ENCODE data around the gene MAP1LC3B. TPM values are rescaled to one million over a fixed set of nuclear protein-coding genes. Genes with fewer than 3 reads are reported as not detected.
A peak's percentile ranks its signal among the peaks of the same experiment; 100 is the strongest.

The MAP1LC3B gene
- polyA plus RNA-seq, 3 donors from 2014 or later, result 175 to 297 (median 190) TPM

- H3K36me3 Mint-ChIP-seq, result no peaks in the 10 kb centered on the region
- no peaks in the 10 kb centered on the region for H3K9me3 Mint-ChIP-seq
- peaks cover 7 to 26% (median 10%) of the 10 kb centered on the region in 3 donors for H3K27me3 Mint-ChIP-seq (ENCODE audit: low read depth in 3 of 3)
- H3K27ac Mint-ChIP-seq, result peak overlapping the region; percentile 89 to 96 (median 95)
- no peak for DNase-seq
- peaks cover 59 to 63% of the 10 kb centered on the region in 2 donors for H3K4me1 Mint-ChIP-seq
- peak overlapping the region; percentile 79 to 88 (median 86) for H3K4me3 Mint-ChIP-seq
Measured at GRCh38 chr16:87391324-87391949, 699 bp upstream of the MAP1LC3B start.

GRCh38 chr16:87392821-87393679, 914 bp downstream of the MAP1LC3B start:
- H3K27me3 Mint-ChIP-seq (ENCODE audit: low read depth in 3 of 3), result peaks cover 5 to 26% (median 6%) of the 10 kb centered on the region in 3 donors
- peak in 2 of 3 donors; percentile 38 to 39 for DNase-seq
- H3K4me1 Mint-ChIP-seq, result peaks cover 49 to 61% of the 10 kb centered on the region in 2 donors
- H3K9me3 Mint-ChIP-seq, result no peaks in the 10 kb centered on the region
- H3K4me3 Mint-ChIP-seq, result peak overlapping the region; percentile 90 to 95 (median 90)
- H3K36me3 Mint-ChIP-seq, result no peaks in the 10 kb centered on the region
- H3K27ac Mint-ChIP-seq, result peak overlapping the region; percentile 89 to 97 (median 94)

DNA sequence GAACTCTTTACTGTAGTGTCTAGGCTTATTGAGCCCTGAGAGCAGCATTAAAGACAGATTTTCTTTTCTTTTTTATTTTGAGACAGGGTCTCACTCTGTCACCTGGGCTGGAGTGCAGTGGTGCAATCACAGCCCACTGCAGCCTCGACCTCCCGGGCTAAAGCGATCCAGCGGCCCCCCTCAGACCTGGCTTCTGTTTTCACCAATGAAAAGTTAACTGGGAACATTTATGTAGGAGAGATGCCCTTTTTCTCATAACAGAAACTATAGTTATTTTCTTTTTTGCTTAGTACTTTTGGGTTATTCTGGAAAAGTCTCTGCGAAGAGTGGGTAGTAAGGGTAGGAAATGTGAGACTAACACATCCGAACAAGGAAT, 1.5 kb downstream of the MAP1LC3B start:
- Mint-ChIP-seq H3K4me1 (peaks cover 46 to 54% of the 10 kb centered on the region in 2 donors), H3K4me3 (peak overlapping the region; percentile 90 to 95 (median 90)), H3K9me3 (no peaks in the 10 kb centered on the region), H3K27ac (peak overlapping the region; percentile 89 to 97 (median 94)), H3K36me3 (no peaks in the 10 kb centered on the region), H3K27me3 (ENCODE audit: low read depth in 3 of 3) (peaks cover under 1 to 26% (median 5%) of the 10 kb centered on the region in 3 donors)
- no peak for DNase-seq

DNA sequence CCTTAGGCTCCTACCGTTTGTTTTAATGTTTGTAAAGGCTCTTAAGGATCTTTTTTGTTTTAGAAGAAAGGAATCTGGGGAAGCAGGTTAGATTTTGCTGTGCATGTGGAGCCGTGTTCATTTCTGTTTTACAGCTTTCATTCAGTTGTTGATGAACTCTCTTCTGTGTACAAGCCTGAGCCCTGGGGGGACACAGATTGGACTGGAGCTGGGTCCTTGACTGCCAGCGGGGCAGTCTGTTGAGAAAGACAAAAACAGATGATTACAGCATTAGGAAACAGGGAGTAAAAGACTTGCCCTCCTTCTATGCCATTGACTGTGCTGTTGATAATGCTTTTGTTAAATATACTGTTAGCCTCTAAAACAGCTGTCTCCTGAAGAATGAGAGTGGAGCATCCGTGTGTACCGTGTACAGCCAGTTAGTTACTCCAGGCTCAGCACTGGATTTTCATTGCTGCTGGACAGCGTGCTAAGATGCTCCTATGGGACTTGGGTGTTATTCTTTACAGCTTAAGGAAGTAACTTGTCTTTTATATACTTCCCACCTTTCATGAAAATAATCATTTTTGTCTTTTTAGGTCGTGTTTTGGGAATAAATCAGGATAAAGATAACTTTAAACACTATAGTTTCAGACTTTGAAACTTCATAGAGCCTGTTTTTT, 3.2 kb downstream of the MAP1LC3B start:
- peak overlapping the region in 4 of 6 donors; percentile 15 to 90 (median 48) for H3K27ac Mint-ChIP-seq
- H3K27me3 Mint-ChIP-seq (ENCODE audit: low read depth in 3 of 3), result peaks cover 0 to 29% (median 5%) of the 10 kb centered on the region in 3 donors

DNA sequence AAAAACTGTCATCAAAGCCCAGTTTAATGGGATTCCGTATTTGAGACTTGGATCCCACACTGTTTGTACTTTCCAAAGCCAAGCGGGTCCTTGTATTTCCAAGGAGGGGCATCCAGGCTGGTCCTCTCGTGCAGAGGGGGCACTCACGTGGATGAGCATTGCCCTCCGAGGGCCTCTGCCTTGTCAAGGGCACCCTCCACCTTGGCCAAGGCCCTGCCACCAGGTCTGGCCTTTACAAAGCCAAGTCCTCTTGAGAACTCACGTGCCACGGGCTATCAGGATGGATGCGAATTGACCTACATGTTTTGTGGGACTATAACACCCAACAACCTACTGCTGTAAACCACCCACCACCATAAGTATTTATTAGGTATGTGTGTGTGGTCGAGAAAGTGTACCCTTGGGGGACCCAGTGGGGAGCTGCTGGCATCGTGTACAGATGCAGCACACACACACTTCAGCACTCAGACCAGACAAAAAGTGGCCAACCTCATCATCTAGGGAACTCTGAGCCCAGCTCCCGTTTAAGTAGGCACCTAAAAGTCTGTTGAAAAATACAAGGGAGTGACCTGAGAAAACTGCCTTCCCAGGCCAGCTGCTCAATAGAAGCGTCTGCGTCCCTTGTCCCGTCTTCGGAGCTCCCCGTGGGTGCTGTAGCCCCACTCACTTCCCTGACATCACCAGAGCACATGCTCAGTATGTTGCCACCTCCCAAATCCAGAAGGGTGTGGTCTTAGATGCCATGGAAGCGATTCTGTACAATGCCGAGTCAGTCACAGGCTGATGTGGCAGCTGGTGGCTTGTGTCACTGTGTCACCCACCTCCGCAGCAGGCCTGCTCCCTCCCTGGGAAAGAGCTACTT, 12.9 kb downstream of the MAP1LC3B start:
- DNase-seq, result no peak
- Mint-ChIP-seq H3K36me3 (peaks cover 10 to 32% (median 10%) of the 10 kb centered on the region in 3 donors), H3K4me3 (no peak overlapping the region), H3K27ac (no peak overlapping the region), H3K27me3 (ENCODE audit: low read depth in 3 of 3) (peaks cover 0 to 11% (median 8%) of the 10 kb centered on the region in 3 donors), H3K9me3 (no peaks in the 10 kb centered on the region), H3K4me1 (peaks cover 0 to 11% of the 10 kb centered on the region in 2 donors)

More for the DNA sequence above, 3.2 kb downstream of the MAP1LC3B start:
- peaks cover 4 to 5% (median 4%) of the 10 kb centered on the region in 3 donors for H3K36me3 Mint-ChIP-seq
- no peak for DNase-seq
- H3K9me3 Mint-ChIP-seq, result no peaks in the 10 kb centered on the region
- H3K4me3 Mint-ChIP-seq, result peak overlapping the region in 2 of 5 donors; percentile 1 to 42
- peaks cover 41 to 50% of the 10 kb centered on the region in 2 donors for H3K4me1 Mint-ChIP-seq

DNA sequence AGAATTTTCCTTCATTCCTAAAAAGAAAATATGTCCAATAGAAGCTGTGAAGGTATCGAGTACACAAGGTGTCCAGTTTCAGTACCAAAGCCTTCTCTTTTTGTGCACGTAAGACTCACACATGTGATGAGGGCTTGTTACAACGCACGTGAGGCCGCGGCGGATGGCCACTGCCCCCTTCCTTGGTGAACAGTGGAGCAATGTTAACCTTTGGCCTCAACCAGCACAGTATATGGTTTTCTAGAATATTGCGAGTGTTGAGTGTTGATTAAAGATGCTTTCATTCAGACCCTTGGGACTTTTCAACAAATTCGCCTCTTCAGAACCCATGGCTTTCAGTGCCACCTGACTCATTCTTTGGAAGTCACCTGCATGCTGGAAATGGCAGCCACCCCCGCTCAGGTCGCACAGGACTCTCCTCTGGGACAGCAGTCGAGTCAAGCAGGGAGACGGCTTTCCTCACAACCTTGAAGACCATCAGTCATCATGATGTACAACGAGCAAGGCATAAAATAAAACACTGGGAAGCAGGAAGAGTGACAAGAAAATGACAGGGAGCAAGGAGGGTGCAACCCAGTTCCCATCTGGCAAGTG, 14.5 kb downstream of the MAP1LC3B start:
- Mint-ChIP-seq H3K4me3 (no peak overlapping the region), H3K9me3 (no peaks in the 10 kb centered on the region), H3K27ac (peak overlapping the region in 2 of 6 donors; percentile 57 to 58), H3K36me3 (peaks cover 10 to 39% (median 14%) of the 10 kb centered on the region in 3 donors), H3K4me1 (peaks cover 0 to 11% of the 10 kb centered on the region in 2 donors), H3K27me3 (ENCODE audit: low read depth in 3 of 3) (peaks cover 0 to 8% (median 6%) of the 10 kb centered on the region in 3 donors)
- no peak for DNase-seq

- Mint-ChIP-seq H3K4me1 (peaks cover 0 to 10% of the 10 kb centered on the region in 2 donors), H3K27me3 (ENCODE audit: low read depth in 3 of 3) (peaks cover 0 to 8% (median 6%) of the 10 kb centered on the region in 3 donors), H3K36me3 (peaks cover 7 to 41% (median 16%) of the 10 kb centered on the region in 3 donors), H3K27ac (peak overlapping the region in 3 of 6 donors; percentile 36 to 74 (median 46)), H3K4me3 (no peak overlapping the region), H3K9me3 (no peaks in the 10 kb centered on the region)
- no peak for DNase-seq
Measured at GRCh38 chr16:87407511-87408112, 15.5 kb downstream of the MAP1LC3B start.

- Mint-ChIP-seq H3K9me3 (peaks cover 0 to 1% (median 0%) of the 10 kb centered on the region in 6 donors), H3K4me1 (peaks cover 0 to 6% of the 10 kb centered on the region in 2 donors), H3K27ac (no peak overlapping the region), H3K36me3 (peaks cover 8 to 38% (median 14%) of the 10 kb centered on the region in 3 donors), H3K4me3 (no peak overlapping the region), H3K27me3 (ENCODE audit: low read depth in 3 of 3) (peaks cover 0 to 10% (median 6%) of the 10 kb centered on the region in 3 donors)
- DNase-seq, result no peak
Measured at GRCh38 chr16:87409153-87409552, 17.0 kb downstream of the MAP1LC3B start.

DNA sequence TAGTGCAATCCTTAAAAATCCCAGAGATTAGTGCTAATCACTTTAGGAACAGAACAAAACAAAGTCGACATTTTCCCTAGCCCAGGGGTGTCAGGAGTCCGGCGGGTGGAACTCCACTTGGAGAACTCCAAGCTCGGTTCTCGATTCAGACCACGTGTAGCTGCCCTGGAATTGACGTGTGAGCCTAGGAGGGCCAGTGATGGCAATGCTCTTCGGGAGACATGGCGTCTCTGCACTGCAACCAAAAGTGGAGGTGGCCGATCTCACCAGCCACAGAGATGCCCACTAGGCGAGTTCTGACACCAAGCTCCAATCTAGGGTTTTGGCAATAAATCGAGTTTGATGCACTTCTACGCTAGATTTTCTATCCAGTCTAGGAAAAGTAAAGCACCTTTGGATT, 17.6 kb downstream of the MAP1LC3B start:
- Mint-ChIP-seq H3K9me3 (peaks cover 0 to 1% (median 0%) of the 10 kb centered on the region in 6 donors), H3K27ac (no peak overlapping the region), H3K27me3 (ENCODE audit: low read depth in 3 of 3) (peaks cover 0 to 10% (median 6%) of the 10 kb centered on the region in 3 donors), H3K4me1 (peaks cover 0 to 6% of the 10 kb centered on the region in 2 donors), H3K4me3 (no peak overlapping the region), H3K36me3 (peaks cover 8 to 34% (median 14%) of the 10 kb centered on the region in 3 donors)
- DNase-seq, result no peak

DNA sequence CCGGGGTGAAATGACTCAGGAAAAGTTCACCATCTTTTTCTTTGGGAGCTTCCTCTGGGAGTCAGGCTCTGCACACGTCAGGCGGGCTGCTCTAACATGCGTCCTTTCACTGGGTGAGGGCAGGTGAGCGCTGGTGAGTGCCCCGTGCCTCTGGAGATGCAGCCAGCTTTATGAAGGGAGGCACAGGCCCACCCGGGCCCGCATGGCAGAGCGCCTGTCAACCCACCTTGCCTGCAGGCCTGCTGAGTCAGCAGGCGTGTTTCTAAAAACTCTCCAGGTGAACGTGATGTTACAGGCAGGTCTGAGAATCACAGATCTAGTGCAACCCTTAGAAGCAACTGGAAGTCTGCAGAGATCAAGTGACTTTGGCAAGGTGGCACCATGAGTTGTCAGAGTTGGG, 18.4 kb downstream of the MAP1LC3B start:
- no peak for DNase-seq
- peaks cover 0 to 1% (median 0%) of the 10 kb centered on the region in 6 donors for H3K9me3 Mint-ChIP-seq
- peaks cover 0 to 6% of the 10 kb centered on the region in 2 donors for H3K4me1 Mint-ChIP-seq
- H3K4me3 Mint-ChIP-seq, result no peak overlapping the region
- no peak overlapping the region for H3K27ac Mint-ChIP-seq
- peaks cover 0 to 5% (median 3%) of the 10 kb centered on the region in 3 donors for H3K27me3 Mint-ChIP-seq (ENCODE audit: low read depth in 3 of 3)
- peaks cover 4 to 32% (median 11%) of the 10 kb centered on the region in 3 donors for H3K36me3 Mint-ChIP-seq

DNA sequence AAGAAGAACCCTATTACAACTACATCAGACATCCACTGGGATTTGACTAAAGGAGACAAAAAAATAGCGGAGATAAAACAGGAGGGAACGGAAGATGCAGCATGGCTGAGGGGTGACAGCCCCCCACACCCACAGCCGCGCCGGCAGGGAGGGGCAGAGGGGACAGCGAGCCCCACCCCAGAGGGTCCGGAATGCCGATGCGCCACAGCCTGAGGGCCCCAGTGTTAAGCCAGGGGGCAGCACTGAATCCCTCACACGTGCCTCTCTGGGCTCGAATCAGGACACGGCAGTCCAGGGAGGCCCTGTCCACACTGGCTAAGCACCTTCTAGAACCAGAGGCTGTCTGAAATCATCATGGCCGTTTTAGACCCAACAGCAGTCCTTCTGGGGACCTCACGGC, 18.8 kb downstream of the MAP1LC3B start:
- peaks cover 0 to 5% (median 1%) of the 10 kb centered on the region in 3 donors for H3K27me3 Mint-ChIP-seq (ENCODE audit: low read depth in 3 of 3)
- peaks cover 0 to 6% of the 10 kb centered on the region in 2 donors for H3K4me1 Mint-ChIP-seq
- peaks cover 0 to 1% (median 0%) of the 10 kb centered on the region in 6 donors for H3K9me3 Mint-ChIP-seq
- H3K36me3 Mint-ChIP-seq, result peaks cover 4 to 33% (median 11%) of the 10 kb centered on the region in 3 donors
- H3K27ac Mint-ChIP-seq, result no peak overlapping the region
- no peak overlapping the region for H3K4me3 Mint-ChIP-seq
- no peak for DNase-seq

Measured in immature natural killer cell (primary cell).